Left renal pelvis (tissue), 4 donors: Measurements from ENCODE around the gene MTRF1L. TPM values are rescaled to one million over a fixed set of nuclear protein-coding genes. Genes with fewer than 3 reads are reported as not detected.

Experiments
- polyA plus RNA-seq, 4 donors: library from polyadenylated mRNA; unstranded; fragments of 120-200 nt; gene quantifications; one replicate each; pipeline ENCODE4 v1.2.1, GENCODE V29; 2013; ENCODE audit not compliant: insufficient read length in 4 of 4

Gene MTRF1L
- polyA plus RNA-seq, 4 donors = 15.7 to 35.0 (median 27.6) TPM

Other genes starting within 250 kb of the MTRF1L start
- 10 to 100 TPM; 27.4 to 42.5 (median 31.5) TPM for gene FBXO5, start 19.7 kb downstream of the MTRF1L start, polyA plus RNA-seq
- 1 to 10 TPM; 2.3 to 4.1 (median 3.2) TPM for gene RGS17, start 128.6 kb upstream of the MTRF1L start, polyA plus RNA-seq